HG03565 (cell line): ENCODE measurements around the gene PLEKHG1.

Experiments
- ATAC-seq: cut with Tn5 transposase; IDR thresholded peaks from one replicate; pipeline ENCODE4 v1.9.1; 2021; ENCODE audit warnings: mild to moderate bottlenecking, moderate library complexity; ENCODE audit not compliant: unreplicated experiment

The PLEKHG1 gene

GRCh38 chr6:150637266-150637665, 37.6 kb downstream of the PLEKHG1 start:
- no peak for ATAC-seq

- ATAC-seq, result no peak
Measured at GRCh38 chr6:150638267-150638666, 38.6 kb downstream of the PLEKHG1 start.

GRCh38 chr6:150638765-150639164, 39.1 kb downstream of the PLEKHG1 start:
- ATAC-seq, result no peak

- no peak for ATAC-seq
Measured at GRCh38 chr6:150639823-150640331, 40.2 kb downstream of the PLEKHG1 start.

- ATAC-seq, result no peak
Measured at GRCh38 chr6:150640556-150641209, 41.0 kb downstream of the PLEKHG1 start.

- ATAC-seq, result no peak
Measured at GRCh38 chr6:150641398-150642139, 41.9 kb downstream of the PLEKHG1 start.

GRCh38 chr6:150646228-150646627, 46.5 kb downstream of the PLEKHG1 start:
- ATAC-seq, result no peak

GRCh38 chr6:150647051-150647450, 47.4 kb downstream of the PLEKHG1 start:
- ATAC-seq, result no peak
